ENCODE measurements around the gene CATSPER4. TPM values are rescaled to one million over a fixed set of nuclear protein-coding genes. Genes with fewer than 3 reads are reported as not detected.

The CATSPER4 gene
- total RNA-seq (2022; extraction: Qiagen RNA extraction) = not detected in 5 replicates

DNA sequence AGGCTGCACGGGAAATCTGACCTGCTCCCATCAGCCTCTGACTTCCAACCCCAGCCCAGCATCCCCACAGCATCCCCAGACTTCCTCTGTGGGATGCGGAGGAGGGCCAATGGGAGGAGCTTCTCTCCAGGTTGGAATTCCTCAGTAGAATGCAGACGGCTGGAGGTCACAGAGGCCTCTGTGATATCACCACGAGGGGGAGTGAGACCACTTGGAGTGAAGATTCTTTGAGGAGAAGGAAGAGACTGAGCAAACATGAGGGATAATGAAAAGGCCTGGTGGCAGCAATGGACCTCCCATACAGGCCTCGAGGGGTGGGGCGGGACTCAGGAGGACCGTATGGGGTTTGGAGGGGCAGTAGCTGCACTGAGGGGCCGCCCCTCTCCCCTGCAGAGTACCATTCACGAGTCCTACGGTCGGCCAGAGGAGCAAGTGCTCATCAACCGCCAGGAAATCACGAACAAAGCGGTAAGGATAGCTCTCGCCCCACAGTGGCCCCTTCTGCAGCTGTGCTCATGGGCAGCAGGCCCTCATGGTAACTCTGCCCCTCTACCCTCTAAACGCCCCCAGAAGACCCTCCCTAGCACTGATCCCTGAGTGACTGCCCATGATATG lies at the start of gene CATSPER4:
Gene CATSPER4 (plus strand): TSS at position 230 of the 615 bp plus-strand sequence. CDS start 26 bp downstream, at position 256.

GRCh38 chr1:26158908-26159742 lies 31.3 kb upstream of the CATSPER4 start, which contains the start of gene FAM110D:
Gene FAM110D, plus strand, starts transcription at chr1:26159079. Its CDS starts 2,213 bp downstream, at chr1:26161292.

GRCh38 chr1:26168410-26169197 lies 21.8 kb upstream of the CATSPER4 start, which contains the start of gene C1orf232:
Gene C1orf232, minus strand, starts transcription at chr1:26168963. Its CDS starts 464 bp downstream, at chr1:26168499.

GRCh38 chr1:26169669-26170471 lies 20.5 kb upstream of the CATSPER4 start, which contains the start of gene ZNF593:
Gene ZNF593, plus strand, starts transcription at chr1:26169908. Its CDS starts 76 bp downstream, at chr1:26169984.

GRCh38 chr1:26171084-26172072 lies 19.0 kb upstream of the CATSPER4 start, which contains the start of gene ZNF593OS:
Gene ZNF593OS, minus strand, starts transcription at chr1:26171832. Its CDS starts 171 bp downstream, at chr1:26171661.

GRCh38 chr1:26177182-26177684 lies 13.2 kb upstream of the CATSPER4 start, which contains the start of gene CNKSR1:
Gene CNKSR1, plus strand, starts transcription at chr1:26177491. Its CDS starts 57 bp downstream, at chr1:26177548.

GRCh38 chr1:26233903-26234643 lies 43.7 kb downstream of the CATSPER4 start, which contains the start of gene CEP85:
Gene CEP85, plus strand, starts transcription at chr1:26234200. Its CDS starts 5,584 bp downstream, at chr1:26239784.

Other genes starting within 250 kb of the CATSPER4 start
- gene PAFAH2, start 192.5 kb upstream of the CATSPER4 start, total RNA-seq (2022; extraction: Qiagen RNA extraction) = 7.5 to 9.6 TPM (median 7.6 TPM) in 5 replicates
- 0.01 to 0.04 TPM in 2 of 5 replicates, not detected in the others for gene EXTL1, start 168.8 kb upstream of the CATSPER4 start, total RNA-seq (2022; extraction: Qiagen RNA extraction)
- gene SLC30A2, start 144.5 kb upstream of the CATSPER4 start, total RNA-seq (2022; extraction: Qiagen RNA extraction) = 0.03 to 0.10 TPM (median 0.09 TPM) in 5 replicates
- 0.08 to 0.17 TPM (median 0.13 TPM) in 5 replicates for gene TRIM63, start 123.0 kb upstream of the CATSPER4 start, total RNA-seq (2022; extraction: Qiagen RNA extraction)
- 1.5 to 2.0 TPM (median 1.9 TPM) in 5 replicates for gene PDIK1L, start 78.8 kb upstream of the CATSPER4 start, total RNA-seq (2022; extraction: Qiagen RNA extraction)
- 0.03 to 0.07 TPM (median 0.07 TPM) in 3 of 5 replicates, not detected in the others for gene FAM110D, start 31.5 kb upstream of the CATSPER4 start, total RNA-seq (2022; extraction: Qiagen RNA extraction)
- not detected in 5 replicates for gene C1orf232, start 21.6 kb upstream of the CATSPER4 start, total RNA-seq (2022; extraction: Qiagen RNA extraction)
- gene ZNF593, start 20.7 kb upstream of the CATSPER4 start, total RNA-seq (2022; extraction: Qiagen RNA extraction) = 48.0 to 76.8 TPM (median 69.5 TPM) in 5 replicates
- gene ZNF593OS, start 18.8 kb upstream of the CATSPER4 start, total RNA-seq (2022; extraction: Qiagen RNA extraction) = 0.09 to 0.47 TPM in 2 of 5 replicates, not detected in the others
- gene CNKSR1, start 13.1 kb upstream of the CATSPER4 start, total RNA-seq (2022; extraction: Qiagen RNA extraction) = 0.18 to 0.37 TPM (median 0.33 TPM) in 5 replicates
- 12.2 to 14.6 TPM (median 13.0 TPM) in 5 replicates for gene CEP85, start 43.6 kb downstream of the CATSPER4 start, total RNA-seq (2022; extraction: Qiagen RNA extraction)
- 108 to 164 TPM (median 157 TPM) in 5 replicates for gene SH3BGRL3, start 89.5 kb downstream of the CATSPER4 start, total RNA-seq (2022; extraction: Qiagen RNA extraction)
- 11.3 to 19.1 TPM (median 18.1 TPM) in 5 replicates for gene UBXN11, start 116.0 kb downstream of the CATSPER4 start, total RNA-seq (2022; extraction: Qiagen RNA extraction)
- gene CD52, start 127.4 kb downstream of the CATSPER4 start, total RNA-seq (2022; extraction: Qiagen RNA extraction) = not detected in 5 replicates
- 1.2 to 2.6 TPM (median 1.8 TPM) in 5 replicates for gene CRYBG2, start 163.5 kb downstream of the CATSPER4 start, total RNA-seq (2022; extraction: Qiagen RNA extraction)
- gene ZNF683, start 182.1 kb downstream of the CATSPER4 start, total RNA-seq (2022; extraction: Qiagen RNA extraction) = not detected in 5 replicates
- 0.03 TPM in 1 of 5 replicates, not detected in the others for gene LIN28A, start 220.2 kb downstream of the CATSPER4 start, total RNA-seq (2022; extraction: Qiagen RNA extraction)
- gene DHDDS, start 241.7 kb downstream of the CATSPER4 start, total RNA-seq (2022; extraction: Qiagen RNA extraction) = 23.2 to 29.7 TPM (median 23.8 TPM) in 5 replicates